Measurements from ENCODE around the gene DCP1B.

Gene DCP1B

GRCh38 chr12:1933342-1934051 lies 70.8 kb downstream of the DCP1B start:
- peak; percentile 52 for DNase-seq (ENCODE audit: low read depth, low spot score)
- in situ Hi-C loops (cut with HindIII; ENCODE audit: low sequenced_read_pairs), result no loop called here

GRCh38 chr12:1932264-1932777 lies 71.9 kb downstream of the DCP1B start:
- no peak for TF ChIP-seq CTCF (IDR thresholded peaks at IDR 0.05; ENCODE audit: low read depth, low read length)
- no peak overlapping the region for H3K4me3 ChIP-seq (ENCODE audit: low read depth, low read length)
- peak; percentile 37 for DNase-seq (ENCODE audit: low read depth, low spot score)
- in situ Hi-C loops (cut with HindIII; ENCODE audit: low sequenced_read_pairs), result no loop called here

More at GRCh38 chr12:1933342-1934051, 70.8 kb downstream of the DCP1B start:
- H3K4me3 ChIP-seq (ENCODE audit: low read depth, low read length), result no peak overlapping the region
- TF ChIP-seq CTCF (IDR thresholded peaks at IDR 0.05; ENCODE audit: low read depth, low read length), result no peak

- H3K4me3 ChIP-seq (ENCODE audit: low read depth, low read length), result no peak overlapping the region
- in situ Hi-C loops (cut with HindIII; ENCODE audit: low sequenced_read_pairs), result no loop called here
- no peak for DNase-seq (ENCODE audit: low read depth, low spot score)
- TF ChIP-seq CTCF (IDR thresholded peaks at IDR 0.05; ENCODE audit: low read depth, low read length), result no peak
Measured at GRCh38 chr12:1931642-1932041, 72.6 kb downstream of the DCP1B start.

- H3K4me3 ChIP-seq (ENCODE audit: low read depth, low read length), result no peak overlapping the region
- no peak for DNase-seq (ENCODE audit: low read depth, low spot score)
- no peak for TF ChIP-seq CTCF (IDR thresholded peaks at IDR 0.05; ENCODE audit: low read depth, low read length)
- in situ Hi-C loops (cut with HindIII; ENCODE audit: low sequenced_read_pairs), result no loop called here
Measured at GRCh38 chr12:1930803-1931597, 73.3 kb downstream of the DCP1B start.

GRCh38 chr12:1929985-1930802 lies 74.1 kb downstream of the DCP1B start:
- in situ Hi-C loops (cut with HindIII; ENCODE audit: low sequenced_read_pairs), result no loop called here
- H3K4me3 ChIP-seq (ENCODE audit: low read depth, low read length), result no peak overlapping the region
- no peak for DNase-seq (ENCODE audit: low read depth, low spot score)
- no peak for TF ChIP-seq CTCF (IDR thresholded peaks at IDR 0.05; ENCODE audit: low read depth, low read length)
